Loucy (cell line): Measurements from ENCODE around the gene ZNF763.

ENCODE experiments used
- H2AFZ ChIP-seq: fragments of 200-600 bp; sonication (generic); 2 replicates; pipeline ENCODE4 v1.6.0; 2016; ENCODE audit warnings: antibody characterized with exemption, mild to moderate bottlenecking, low read length, moderate library complexity
- H3F3A ChIP-seq: fragments of 200-600 bp; 2 replicates; pipeline ENCODE4 v1.6.0; 2016; ENCODE audit warnings: antibody characterized with exemption, low read depth, mild to moderate bottlenecking
- H3K27me3 ChIP-seq: fragments of 200-600 bp; sonication (generic); 2 replicates; pipeline ENCODE4 v1.6.1; 2014; ENCODE audit warnings: low read length, mild to moderate bottlenecking; ENCODE audit not compliant: insufficient read depth, poor library complexity, severe bottlenecking
- H3K36me3 ChIP-seq: fragments of 200-600 bp; sonication (generic); 2 replicates; pipeline ENCODE4 v1.6.1; 2016; ENCODE audit warnings: low read length; ENCODE audit not compliant: insufficient read depth
- H3K4me1 ChIP-seq: fragments of 200-600 bp; sonication (generic); 2 replicates; pipeline ENCODE4 v1.5.1; 2014; ENCODE audit warnings: low read length, mild to moderate bottlenecking; ENCODE audit not compliant: insufficient read depth, poor library complexity, severe bottlenecking
- H3K4me2 ChIP-seq: fragments of 200-600 bp; sonication (generic); 2 replicates; pipeline ENCODE4 v1.6.0; 2014; ENCODE audit warnings: antibody characterized with exemption, low read length, low read depth, mild to moderate bottlenecking; ENCODE audit not compliant: poor library complexity, severe bottlenecking
- H3K4me3 ChIP-seq: fragments of 200-600 bp; sonication (generic); 2 replicates; pipeline ENCODE4 v1.5.1; 2014; ENCODE audit warnings: low read length, mild to moderate bottlenecking, mixed read lengths; ENCODE audit not compliant: poor library complexity, severe bottlenecking
- H3K79me2 ChIP-seq: fragments of 200-600 bp; sonication (generic); 2 replicates; pipeline ENCODE4 v1.6.1; 2014; ENCODE audit warnings: low read length; ENCODE audit not compliant: insufficient read depth
- H3K9ac ChIP-seq: fragments of 200-600 bp; sonication (generic); 2 replicates; pipeline ENCODE4 v1.6.0; 2014; ENCODE audit warnings: mild to moderate bottlenecking, low read depth, low read length, moderate library complexity; ENCODE audit not compliant: poor library complexity, severe bottlenecking
- H3K9me2 ChIP-seq: fragments of 200-600 bp; sonication (generic); replicated peaks from 2 replicates; pipeline ENCODE4 v1.6.1; 2016; ENCODE audit warnings: low read depth, low read length, mixed read lengths
- H3K9me3 ChIP-seq: fragments of 200-600 bp; sonication (generic); 2 replicates; pipeline ENCODE4 v1.6.1; 2014; ENCODE audit warnings: mild to moderate bottlenecking, antibody characterized with exemption, low read length, low read depth; ENCODE audit not compliant: insufficient read depth
- H4K20me1 ChIP-seq: fragments of 200-600 bp; sonication (generic); 2 replicates; pipeline ENCODE4 v1.6.0; 2014; ENCODE audit warnings: antibody characterized with exemption, low read length, mild to moderate bottlenecking; ENCODE audit not compliant: insufficient read depth, poor library complexity, severe bottlenecking
- EZH2phosphoT487 ChIP-seq: fragments of 200-600 bp; IDR thresholded peaks from 2 replicates; pipeline ENCODE4 v1.6.1; 2018; ENCODE audit warnings: antibody characterized with exemption, mild to moderate bottlenecking, moderate library complexity, borderline replicate concordance
- TF ChIP-seq, protein P1 (sequence below): fragments of 200-600 bp; sonication (generic); conservative IDR thresholded peaks from 2 replicates; pipeline ENCODE4 v1.5.1; 2014; ENCODE audit warnings: mild to moderate bottlenecking, antibody characterized with exemption, low read length

Gene ZNF763

GRCh38 chr19:11979527-11979926 is 14.7 kb downstream of the ZNF763 start:
- H3K4me2 ChIP-seq, result no peak overlapping the region
- H2AFZ ChIP-seq, result no peak overlapping the region
- H3K4me3 ChIP-seq, result no peak overlapping the region
- no peaks in the 10 kb centered on the region for H3K27me3 ChIP-seq
- TF ChIP-seq EZH2phosphoT487, result no peak
- TF ChIP-seq, protein P1, sequence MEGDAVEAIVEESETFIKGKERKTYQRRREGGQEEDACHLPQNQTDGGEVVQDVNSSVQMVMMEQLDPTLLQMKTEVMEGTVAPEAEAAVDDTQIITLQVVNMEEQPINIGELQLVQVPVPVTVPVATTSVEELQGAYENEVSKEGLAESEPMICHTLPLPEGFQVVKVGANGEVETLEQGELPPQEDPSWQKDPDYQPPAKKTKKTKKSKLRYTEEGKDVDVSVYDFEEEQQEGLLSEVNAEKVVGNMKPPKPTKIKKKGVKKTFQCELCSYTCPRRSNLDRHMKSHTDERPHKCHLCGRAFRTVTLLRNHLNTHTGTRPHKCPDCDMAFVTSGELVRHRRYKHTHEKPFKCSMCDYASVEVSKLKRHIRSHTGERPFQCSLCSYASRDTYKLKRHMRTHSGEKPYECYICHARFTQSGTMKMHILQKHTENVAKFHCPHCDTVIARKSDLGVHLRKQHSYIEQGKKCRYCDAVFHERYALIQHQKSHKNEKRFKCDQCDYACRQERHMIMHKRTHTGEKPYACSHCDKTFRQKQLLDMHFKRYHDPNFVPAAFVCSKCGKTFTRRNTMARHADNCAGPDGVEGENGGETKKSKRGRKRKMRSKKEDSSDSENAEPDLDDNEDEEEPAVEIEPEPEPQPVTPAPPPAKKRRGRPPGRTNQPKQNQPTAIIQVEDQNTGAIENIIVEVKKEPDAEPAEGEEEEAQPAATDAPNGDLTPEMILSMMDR, result no peak
- no peaks in the 10 kb centered on the region for H3K4me1 ChIP-seq
- H3K9ac ChIP-seq, result no peak overlapping the region
- no peaks in the 10 kb centered on the region for H3K79me2 ChIP-seq
- no peaks in the 10 kb centered on the region for H3K36me3 ChIP-seq
- no peaks in the 10 kb centered on the region for H4K20me1 ChIP-seq
- H3K9me3 ChIP-seq, result peaks cover 31% of the 10 kb centered on the region
- no peaks in the 10 kb centered on the region for H3F3A ChIP-seq
- H3K9me2 ChIP-seq, result no peaks in the 10 kb centered on the region

DNA sequence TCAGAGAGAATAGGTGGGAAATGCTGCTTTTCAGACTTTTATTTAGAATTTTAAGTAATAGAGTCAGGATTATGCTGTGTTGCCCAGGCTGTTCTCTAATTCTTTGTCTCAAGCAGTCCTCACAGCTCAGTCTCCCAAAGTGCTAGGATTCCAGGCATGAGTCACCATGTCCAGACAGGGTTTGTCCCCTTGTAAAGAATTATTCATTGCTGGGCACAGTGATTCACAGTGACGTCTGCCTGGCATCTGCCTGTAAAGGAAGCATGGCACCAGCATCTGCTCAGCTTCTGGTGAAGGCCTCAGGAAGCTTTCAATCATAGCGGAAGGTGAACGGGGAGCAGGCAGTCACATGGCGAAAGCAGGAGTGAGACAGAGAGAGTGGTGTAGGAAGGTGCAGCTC is 17.7 kb downstream of the ZNF763 start:
- Histone ChIP-seq H3K4me1 (peaks cover 3% of the 10 kb centered on the region), H3F3A (no peaks in the 10 kb centered on the region; the same call in 1 of the 2 replicates), H3K4me2 (no peak overlapping the region), H3K27me3 (no peaks in the 10 kb centered on the region), H3K4me3 (no peak overlapping the region), H3K9ac (no peak overlapping the region), H3K79me2 (peaks cover under 1% of the 10 kb centered on the region), H3K9me2 (no peaks in the 10 kb centered on the region), H4K20me1 (no peaks in the 10 kb centered on the region), H2AFZ (no peak overlapping the region), H3K9me3 (peaks cover 29% of the 10 kb centered on the region), H3K36me3 (no peaks in the 10 kb centered on the region)
- TF ChIP-seq, protein P1, result no peak
- no peak for TF ChIP-seq EZH2phosphoT487

DNA sequence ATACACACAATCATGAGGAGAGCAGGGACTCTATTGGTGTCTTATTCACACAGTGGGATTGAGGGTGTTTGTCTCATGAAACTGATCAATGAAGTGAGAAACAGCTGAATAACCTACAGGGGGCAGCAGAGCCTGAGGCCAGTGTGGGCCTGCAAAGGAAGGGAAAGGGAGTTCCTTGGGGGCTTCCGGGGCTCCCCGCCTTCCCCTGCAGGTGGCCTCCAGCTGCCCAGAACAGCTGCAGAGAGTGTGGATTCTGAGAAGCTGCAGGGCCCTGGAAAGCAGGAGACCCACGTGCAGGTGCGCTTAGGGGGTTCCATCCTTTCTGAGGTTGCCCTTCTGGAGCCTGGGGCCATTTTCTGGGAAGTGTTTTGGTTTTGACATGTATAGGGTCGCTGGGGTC is 20.1 kb downstream of the ZNF763 start:
- Histone ChIP-seq H3K4me2 (peak overlapping the region; percentile 51), H3K4me1 (peaks cover 10% of the 10 kb centered on the region), H3K27me3 (peaks cover 4% of the 10 kb centered on the region), H3K36me3 (no peaks in the 10 kb centered on the region), H3K9ac (peak overlapping the region; percentile 27), H3K79me2 (peaks cover 17% of the 10 kb centered on the region), H3K4me3 (peak overlapping the region; percentile 46), H3K9me3 (peaks cover 11% of the 10 kb centered on the region; the same call in 1 of the 2 replicates), H3K9me2 (no peaks in the 10 kb centered on the region), H3F3A (no peaks in the 10 kb centered on the region; the same call in 1 of the 2 replicates), H2AFZ (peak overlapping the region; percentile 39; the same call in 1 of the 2 replicates), H4K20me1 (peaks cover 12% of the 10 kb centered on the region)
- no peak for TF ChIP-seq EZH2phosphoT487
- TF ChIP-seq, protein P1, result peak; percentile 72
